Mesendoderm (in vitro differentiated cells): ENCODE data around the gene TRIM32. TPM values are rescaled to one million over a fixed set of nuclear protein-coding genes. Genes with fewer than 3 reads are reported as not detected.

Experiments used
- DNase-seq: peaks from one replicate; pipeline ENCODE4 v3.0.0; 2013
- H2AK5ac ChIP-seq: 2 replicates; pipeline ENCODE4 v1.6.1; 2013; ENCODE audit warnings: low read length, inconsistent platforms
- H2BK120ac ChIP-seq: 2 replicates; pipeline ENCODE4 v1.6.1; 2013; ENCODE audit warnings: low read depth, mild to moderate bottlenecking, low read length, moderate library complexity, mixed read lengths
- H2BK15ac ChIP-seq: replicated peaks from 2 replicates; pipeline ENCODE4 v1.6.1; 2013; ENCODE audit warnings: low read depth, mild to moderate bottlenecking, moderate library complexity
- H2BK5ac ChIP-seq: 2 replicates; pipeline ENCODE4 v1.6.1; 2013; ENCODE audit warnings: low read length, inconsistent platforms
- H3K18ac ChIP-seq: 2 replicates; pipeline ENCODE4 v1.6.1; 2013; ENCODE audit warnings: mild to moderate bottlenecking, low read length, mixed read lengths
- H3K23ac ChIP-seq: one replicate; pipeline ENCODE4 v1.6.1; 2013; ENCODE audit warnings: low read length
- H3K27ac ChIP-seq: 2 replicates; pipeline ENCODE4 v1.5.1; 2013; ENCODE audit warnings: low read depth, mild to moderate bottlenecking, inconsistent platforms, low read length, moderate library complexity
- H3K27me3 ChIP-seq: 2 replicates; pipeline ENCODE4 v1.6.1; 2013; ENCODE audit warnings: low read length, control low read depth, mild to moderate bottlenecking, inconsistent platforms; ENCODE audit not compliant: insufficient read depth, poor library complexity
- H3K36me3 ChIP-seq: 2 replicates; pipeline ENCODE4 v1.6.1; 2013; ENCODE audit warnings: low read length, inconsistent platforms; ENCODE audit not compliant: control insufficient read depth, insufficient read depth
- H3K4ac ChIP-seq: one replicate; pipeline ENCODE4 v1.6.1; 2013; ENCODE audit warnings: low read depth, mild to moderate bottlenecking, low read length, moderate library complexity
- H3K4me1 ChIP-seq: 2 replicates; pipeline ENCODE4 v1.6.1; 2013; ENCODE audit warnings: low read depth, low read length, inconsistent platforms; ENCODE audit not compliant: control insufficient read depth
- H3K4me2 ChIP-seq: 2 replicates; pipeline ENCODE4 v1.6.1; 2013; ENCODE audit warnings: low read length
- H3K4me3 ChIP-seq: 2 replicates; pipeline ENCODE4 v1.5.1; 2013; ENCODE audit warnings: mild to moderate bottlenecking, low read length
- H3K56ac ChIP-seq: one replicate; pipeline ENCODE4 v1.6.1; 2013; ENCODE audit warnings: low read length
- H3K79me1 ChIP-seq: 2 replicates; pipeline ENCODE4 v1.6.1; 2013; ENCODE audit warnings: low read length, inconsistent platforms
- H3K79me2 ChIP-seq: 2 replicates; pipeline ENCODE4 v1.6.1; 2013; ENCODE audit warnings: mild to moderate bottlenecking, low read length; ENCODE audit not compliant: control insufficient read depth, insufficient read depth
- H3K9ac ChIP-seq: 2 replicates; pipeline ENCODE4 v1.6.1; 2013; ENCODE audit warnings: low read length, inconsistent platforms
- H4K5ac ChIP-seq: one replicate; pipeline ENCODE4 v1.6.1; 2013; ENCODE audit warnings: low read length
- H4K8ac ChIP-seq: one replicate; pipeline ENCODE4 v1.6.1; 2013; ENCODE audit warnings: low read depth, mild to moderate bottlenecking, control low read depth, low read length, moderate library complexity
- WGBS: extraction: QIAGEN DNeasy Blood & Tissue Kit; methylation state at CpG from one replicate; pipeline ENCODE4 v1.1.7; 2013; ENCODE audit warnings: low lambda C conversion rate, missing lambda C conversion rate; ENCODE audit not compliant: insufficient coverage; ENCODE audit errors: extremely low coverage; 5-methylcytosine and 5-hydroxymethylcytosine counted together
- polyA plus RNA-seq, 2 experiments: library from polyadenylated mRNA; stranded (reverse); fragments of 200-250 nt; gene quantifications; one replicate each; pipeline ENCODE4 v1.2.3, GENCODE V29; 2013

TRIM32 gene, protein sequence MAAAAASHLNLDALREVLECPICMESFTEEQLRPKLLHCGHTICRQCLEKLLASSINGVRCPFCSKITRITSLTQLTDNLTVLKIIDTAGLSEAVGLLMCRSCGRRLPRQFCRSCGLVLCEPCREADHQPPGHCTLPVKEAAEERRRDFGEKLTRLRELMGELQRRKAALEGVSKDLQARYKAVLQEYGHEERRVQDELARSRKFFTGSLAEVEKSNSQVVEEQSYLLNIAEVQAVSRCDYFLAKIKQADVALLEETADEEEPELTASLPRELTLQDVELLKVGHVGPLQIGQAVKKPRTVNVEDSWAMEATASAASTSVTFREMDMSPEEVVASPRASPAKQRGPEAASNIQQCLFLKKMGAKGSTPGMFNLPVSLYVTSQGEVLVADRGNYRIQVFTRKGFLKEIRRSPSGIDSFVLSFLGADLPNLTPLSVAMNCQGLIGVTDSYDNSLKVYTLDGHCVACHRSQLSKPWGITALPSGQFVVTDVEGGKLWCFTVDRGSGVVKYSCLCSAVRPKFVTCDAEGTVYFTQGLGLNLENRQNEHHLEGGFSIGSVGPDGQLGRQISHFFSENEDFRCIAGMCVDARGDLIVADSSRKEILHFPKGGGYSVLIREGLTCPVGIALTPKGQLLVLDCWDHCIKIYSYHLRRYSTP
- 6.3 TPM for polyA plus RNA-seq (2013, experiment 1 of 2)
- 6.5 TPM for polyA plus RNA-seq (2013, experiment 2 of 2)

GRCh38 chr9:116687074-116687753 lies at the start of gene TRIM32:
TRIM32 (plus strand) TSS chr9:116687305; CDS start chr9:116697743, 10,438 bp downstream.
- Histone ChIP-seq H3K27me3 (no peaks in the 10 kb centered on the region), H2BK5ac (peak within 1 kb of the TSS; percentile 25), H3K36me3 (no peaks in the 10 kb centered on the region), H2BK15ac (no peak within 1 kb of the TSS), H3K18ac (peak within 1 kb of the TSS; percentile 91), H3K23ac (peak within 1 kb of the TSS; percentile 90), H4K8ac (no peak within 1 kb of the TSS), H3K79me1 (peaks cover 9% of the 10 kb centered on the region), H3K4me2 (peak within 1 kb of the TSS; percentile 92), H3K56ac (peak within 1 kb of the TSS; percentile 92), H3K4ac (peak within 1 kb of the TSS; percentile 28), H2AK5ac (peak within 1 kb of the TSS; percentile 62), H2BK120ac (peak within 1 kb of the TSS; percentile 18), H3K9ac (peak within 1 kb of the TSS; percentile 86), H3K4me3 (peak within 1 kb of the TSS; percentile 72), H4K5ac (no peak within 1 kb of the TSS), H3K79me2 (peaks cover 6% of the 10 kb centered on the region), H3K4me1 (peaks cover 6% of the 10 kb centered on the region), H3K27ac (no peak within 1 kb of the TSS)
- DNase-seq: peak; percentile 94
- no CpG with 5 or more reads among the region's 54 CpGs for WGBS

- no peak for DNase-seq
- Histone ChIP-seq H3K4me1 (no peaks in the 10 kb centered on the region), H3K27ac (no peak overlapping the region), H3K79me2 (no peaks in the 10 kb centered on the region), H3K4me2 (no peak overlapping the region), H4K8ac (no peak overlapping the region), H3K36me3 (no peaks in the 10 kb centered on the region), H2BK120ac (no peak overlapping the region), H3K79me1 (no peaks in the 10 kb centered on the region), H3K4ac (no peak overlapping the region), H2BK5ac (no peak overlapping the region), H3K18ac (no peak overlapping the region), H3K27me3 (no peaks in the 10 kb centered on the region), H3K23ac (no peak overlapping the region), H2BK15ac (no peak overlapping the region), H3K56ac (no peak overlapping the region), H3K4me3 (no peak overlapping the region), H3K9ac (no peak overlapping the region), H2AK5ac (no peak overlapping the region), H4K5ac (no peak overlapping the region)
Measured at GRCh38 chr9:116639251-116639741, 47.8 kb upstream of the TRIM32 start.

- Histone ChIP-seq H3K9ac (no peak overlapping the region), H4K5ac (no peak overlapping the region), H2AK5ac (no peak overlapping the region), H2BK120ac (no peak overlapping the region), H3K27me3 (no peaks in the 10 kb centered on the region), H3K4ac (no peak overlapping the region), H4K8ac (no peak overlapping the region), H3K27ac (no peak overlapping the region), H3K4me3 (no peak overlapping the region), H3K56ac (no peak overlapping the region), H3K79me1 (no peaks in the 10 kb centered on the region), H3K18ac (no peak overlapping the region), H3K79me2 (no peaks in the 10 kb centered on the region), H2BK5ac (no peak overlapping the region), H3K4me1 (no peaks in the 10 kb centered on the region), H3K4me2 (no peak overlapping the region), H3K23ac (no peak overlapping the region), H2BK15ac (no peak overlapping the region), H3K36me3 (no peaks in the 10 kb centered on the region)
- WGBS: no CpG with 5 or more reads among the region's 2 CpGs
- DNase-seq: no peak
Measured at GRCh38 chr9:116641292-116642059, 45.6 kb upstream of the TRIM32 start.

- H2BK5ac ChIP-seq: no peak overlapping the region
- H3K23ac ChIP-seq: no peak overlapping the region
- H3K18ac ChIP-seq: no peak overlapping the region
- no peaks in the 10 kb centered on the region for H3K27me3 ChIP-seq
- WGBS: no CpG with 5 or more reads among the region's 1 CpG
- no peaks in the 10 kb centered on the region for H3K79me1 ChIP-seq
- no peaks in the 10 kb centered on the region for H3K79me2 ChIP-seq
- H4K5ac ChIP-seq: no peak overlapping the region
- H3K56ac ChIP-seq: no peak overlapping the region
- H3K27ac ChIP-seq: no peak overlapping the region
- H3K4me3 ChIP-seq: no peak overlapping the region
- no peak overlapping the region for H2AK5ac ChIP-seq
- H4K8ac ChIP-seq: no peak overlapping the region
- H3K36me3 ChIP-seq: no peaks in the 10 kb centered on the region
- H3K4ac ChIP-seq: no peak overlapping the region
- no peak overlapping the region for H2BK15ac ChIP-seq
- no peak overlapping the region for H2BK120ac ChIP-seq
- H3K4me2 ChIP-seq: no peak overlapping the region
- no peaks in the 10 kb centered on the region for H3K4me1 ChIP-seq
- H3K9ac ChIP-seq: no peak overlapping the region
- DNase-seq: no peak
Measured at GRCh38 chr9:116643691-116644090, 43.4 kb upstream of the TRIM32 start.

DNA sequence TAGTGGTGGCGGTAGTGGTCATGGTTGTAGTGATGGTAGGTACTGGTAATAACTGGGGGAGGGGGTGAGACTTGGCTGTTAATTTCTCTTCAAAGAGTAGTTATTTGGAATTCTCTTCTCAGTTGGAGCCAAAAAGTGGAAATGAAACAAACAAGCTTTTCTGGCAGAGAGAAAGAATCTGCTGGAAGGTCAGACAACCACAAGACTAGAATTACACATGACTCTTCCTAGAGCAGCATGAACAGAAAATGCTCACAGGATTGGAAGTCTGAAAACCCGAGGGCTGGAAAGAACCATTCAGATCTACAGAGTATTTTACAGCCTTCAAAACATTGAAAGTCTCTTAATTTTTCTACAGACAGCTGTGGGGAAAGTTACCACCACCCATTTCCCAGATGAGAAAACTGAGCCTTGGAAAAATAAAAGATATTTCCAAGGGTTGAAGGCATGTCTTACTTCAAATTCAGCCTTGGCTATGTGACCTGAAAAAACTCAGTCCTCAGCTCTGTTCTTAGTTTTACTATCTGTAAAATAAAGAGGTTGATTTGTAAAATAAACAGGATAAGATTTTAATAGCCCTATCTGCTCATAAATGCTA lies 42.9 kb upstream of the TRIM32 start:
- no peak overlapping the region for H2BK5ac ChIP-seq
- no peak overlapping the region for H3K18ac ChIP-seq
- no peak overlapping the region for H2BK15ac ChIP-seq
- no peaks in the 10 kb centered on the region for H3K79me2 ChIP-seq
- no peak overlapping the region for H2BK120ac ChIP-seq
- no peak overlapping the region for H3K56ac ChIP-seq
- H3K79me1 ChIP-seq: no peaks in the 10 kb centered on the region
- H3K27me3 ChIP-seq: no peaks in the 10 kb centered on the region
- DNase-seq: no peak
- H3K9ac ChIP-seq: no peak overlapping the region
- no CpG with 5 or more reads among the region's 2 CpGs for WGBS
- no peak overlapping the region for H3K4me3 ChIP-seq
- no peak overlapping the region for H3K4me2 ChIP-seq
- H4K5ac ChIP-seq: no peak overlapping the region
- H4K8ac ChIP-seq: no peak overlapping the region
- no peaks in the 10 kb centered on the region for H3K36me3 ChIP-seq
- H3K4ac ChIP-seq: no peak overlapping the region
- H2AK5ac ChIP-seq: no peak overlapping the region
- H3K23ac ChIP-seq: no peak overlapping the region
- H3K4me1 ChIP-seq: no peaks in the 10 kb centered on the region
- H3K27ac ChIP-seq: no peak overlapping the region
